Measurements from ENCODE around the gene TOP1.
"Not testable (repeated sequence)": the region's sequence is repeated elsewhere in the genome, so short reads cannot be mapped to it uniquely, and the experiment has no call there.

The TOP1 gene

GRCh38 chr20:41095110-41095969 lies 66.7 kb downstream of the TOP1 start:
- peak; percentile 78 for DNase-seq (ENCODE audit: low spot score)

GRCh38 chr20:41098703-41099250 lies 70.2 kb downstream of the TOP1 start:
- peak; percentile 63 for DNase-seq (ENCODE audit: low spot score)

- DNase-seq (ENCODE audit: low spot score) = no peak
Measured at GRCh38 chr20:41100001-41100480, 71.4 kb downstream of the TOP1 start.

DNA sequence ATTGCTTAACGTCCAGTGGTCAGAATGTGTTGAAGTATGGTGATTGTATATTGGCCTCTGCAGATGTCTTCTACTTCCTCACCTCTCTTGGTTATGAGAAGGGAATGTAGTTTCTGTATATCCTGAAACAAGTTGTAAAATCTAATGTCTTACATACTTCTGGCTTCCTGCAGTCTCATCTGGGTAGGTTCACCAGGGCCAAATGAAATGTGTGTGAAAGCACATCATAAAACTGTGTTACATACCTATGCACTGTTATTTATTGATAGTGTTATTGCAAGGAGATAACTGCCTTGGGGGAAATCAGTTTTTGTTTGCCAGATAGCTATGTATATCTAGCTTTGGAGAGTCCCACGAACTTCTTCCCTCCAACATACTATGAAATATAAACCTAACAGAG lies 73.0 kb downstream of the TOP1 start:
- DNase-seq (ENCODE audit: low spot score) = no peak

DNA sequence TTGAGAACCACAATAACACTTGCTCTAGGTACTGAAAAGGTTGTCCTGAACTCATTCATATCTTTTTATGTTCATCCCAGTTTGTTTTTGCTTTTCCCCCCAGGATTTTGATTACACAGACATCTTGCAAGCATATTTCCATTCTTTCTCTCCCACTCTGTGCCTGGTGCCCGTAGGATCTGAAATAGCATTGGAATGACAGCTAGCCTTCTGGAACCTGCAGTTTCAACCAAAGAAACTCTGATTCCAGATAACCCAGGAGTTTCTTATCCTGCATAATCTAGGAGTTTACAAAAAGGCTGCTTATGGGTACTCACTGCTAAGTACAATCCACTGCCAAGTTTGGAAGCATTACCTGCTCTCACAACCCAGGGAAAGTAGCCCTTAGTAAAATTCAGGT lies 79.9 kb downstream of the TOP1 start:
- DNase-seq (ENCODE audit: low spot score) = no peak

- DNase-seq (ENCODE audit: low spot score) = no peak
Measured at GRCh38 chr20:41110012-41110411, 81.4 kb downstream of the TOP1 start.

GRCh38 chr20:41110930-41111577 lies 82.4 kb downstream of the TOP1 start:
- no peak for DNase-seq (ENCODE audit: low spot score)

GRCh38 chr20:41111578-41111951 lies 82.9 kb downstream of the TOP1 start:
- no peak for DNase-seq (ENCODE audit: low spot score)

DNA sequence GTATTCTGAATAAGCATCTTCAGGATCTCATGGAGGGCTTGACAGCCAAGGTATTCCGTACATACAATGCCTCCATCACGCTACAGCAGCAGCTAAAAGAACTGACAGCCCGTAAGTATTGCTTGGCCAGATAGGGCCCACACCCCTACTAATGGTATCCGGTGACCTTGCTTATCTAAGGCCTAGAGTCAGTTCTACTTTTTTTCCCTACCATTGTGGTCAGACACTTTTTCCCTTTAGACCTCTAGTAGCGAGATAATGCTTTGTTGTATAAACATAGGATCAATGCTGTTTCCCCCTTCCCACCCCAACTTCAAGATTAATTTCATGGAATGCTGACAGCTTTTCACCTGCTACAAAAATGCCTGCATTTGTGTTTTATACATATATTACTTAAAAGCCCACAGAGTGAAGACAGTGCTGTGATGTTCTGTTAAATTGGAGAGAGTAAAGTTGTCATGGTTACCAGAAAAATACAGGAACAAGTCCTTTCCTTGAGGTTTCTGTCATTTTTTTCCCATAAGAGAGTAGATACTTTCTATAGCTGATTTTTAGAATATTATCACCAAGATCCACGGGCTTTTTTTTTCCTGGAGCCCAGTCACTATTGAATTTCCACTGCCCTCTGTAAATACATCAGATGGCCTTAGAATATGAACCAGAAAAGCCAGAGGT lies 87.8 kb downstream of the TOP1 start:
- DNase-seq (ENCODE audit: low spot score) = no peak

- DNase-seq (ENCODE audit: low spot score) = not testable (repeated sequence)
Measured at GRCh38 chr20:41118159-41118558, 89.5 kb downstream of the TOP1 start.

GRCh38 chr20:41118632-41119031 lies 90.0 kb downstream of the TOP1 start:
- DNase-seq (ENCODE audit: low spot score) = no peak

DNA sequence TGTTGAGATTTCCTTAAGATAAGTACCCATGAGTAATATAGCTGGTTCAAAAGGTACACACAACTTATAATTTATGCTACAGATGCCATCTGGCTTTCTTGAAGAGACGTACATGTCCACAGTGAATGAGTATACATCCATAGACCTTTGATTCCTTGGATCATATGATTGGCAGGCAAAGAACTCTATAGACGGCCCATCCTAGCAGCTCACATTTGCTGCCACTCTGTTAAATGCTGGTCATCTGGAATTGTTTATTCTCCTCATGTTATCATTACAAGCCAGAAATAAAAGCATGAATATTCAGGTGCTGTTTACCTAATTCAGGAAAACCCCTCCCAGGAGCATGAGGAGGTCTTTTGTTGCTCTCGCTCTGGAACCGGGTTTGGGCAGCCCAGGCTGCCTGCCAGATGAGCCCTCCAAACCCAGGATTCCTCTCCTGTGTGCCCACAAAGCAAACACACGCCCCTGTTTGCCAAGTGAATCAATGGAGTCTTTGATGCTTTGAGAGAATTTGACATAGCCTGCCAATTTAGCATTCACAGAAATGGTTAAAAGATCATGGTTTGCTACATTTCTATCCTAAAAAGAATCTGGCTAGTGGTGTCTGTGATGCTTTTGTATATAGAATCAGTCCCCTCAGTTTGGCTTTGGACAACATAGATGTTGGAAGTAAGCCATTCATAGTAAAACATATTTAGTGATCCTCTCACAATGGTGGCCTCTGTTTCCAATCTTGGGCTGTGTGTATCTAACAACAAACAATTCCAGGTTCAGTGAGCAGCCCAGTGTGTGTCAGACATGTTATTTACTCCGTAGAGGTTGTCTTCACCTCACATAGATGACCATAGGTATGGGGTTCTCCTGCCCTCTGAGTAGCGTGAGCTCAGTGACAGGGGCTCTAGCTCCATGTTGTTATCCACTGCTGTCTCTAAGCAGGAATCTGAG lies 91.3 kb downstream of the TOP1 start:
- DNase-seq (ENCODE audit: low spot score) = no peak

DNA sequence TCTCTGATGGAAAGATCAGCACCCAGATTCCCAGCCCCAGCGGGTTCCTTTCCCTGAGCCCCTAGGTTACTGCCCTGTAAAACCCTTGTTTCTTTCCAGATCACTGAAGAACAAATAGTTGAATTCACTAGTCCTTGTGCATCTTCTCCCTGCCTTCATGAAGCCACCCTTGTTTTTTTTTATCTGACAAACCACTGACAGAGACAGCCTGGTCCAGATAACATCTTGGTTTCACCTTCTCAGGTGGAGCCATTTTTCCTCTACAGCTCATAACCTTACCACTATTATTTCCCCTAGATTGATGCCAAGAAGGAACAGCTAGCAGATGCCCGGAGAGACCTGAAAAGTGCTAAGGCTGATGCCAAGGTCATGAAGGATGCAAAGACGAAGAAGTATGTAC lies 92.8 kb downstream of the TOP1 start:
- no peak for DNase-seq (ENCODE audit: low spot score)

DNA sequence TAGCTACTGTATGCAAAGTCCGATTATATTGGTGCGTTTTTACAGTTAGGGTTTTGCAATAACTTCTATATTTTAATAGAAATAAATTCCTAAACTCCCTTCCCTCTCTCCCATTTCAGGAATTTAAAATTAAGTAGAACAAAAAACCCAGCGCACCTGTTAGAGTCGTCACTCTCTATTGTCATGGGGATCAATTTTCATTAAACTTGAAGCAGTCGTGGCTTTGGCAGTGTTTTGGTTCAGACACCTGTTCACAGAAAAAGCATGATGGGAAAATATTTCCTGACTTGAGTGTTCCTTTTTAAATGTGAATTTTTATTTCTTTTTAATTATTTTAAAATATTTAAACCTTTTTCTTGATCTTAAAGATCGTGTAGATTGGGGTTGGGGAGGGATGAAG lies 95.0 kb downstream of the TOP1 start:
- DNase-seq (ENCODE audit: low spot score) = no peak

- DNase-seq (ENCODE audit: low spot score) = no peak
Measured at GRCh38 chr20:41124451-41125094, 96.0 kb downstream of the TOP1 start.

- DNase-seq (ENCODE audit: low spot score) = no peak
Measured at GRCh38 chr20:41125530-41126457, 97.2 kb downstream of the TOP1 start.

GRCh38 chr20:41126719-41127118 lies 98.1 kb downstream of the TOP1 start:
- DNase-seq (ENCODE audit: low spot score) = no peak

GRCh38 chr20:41128317-41128716 lies 99.7 kb downstream of the TOP1 start:
- not testable (repeated sequence) for DNase-seq (ENCODE audit: low spot score)

- no peak for DNase-seq (ENCODE audit: low spot score)
Measured at GRCh38 chr20:41131594-41132387, 103.2 kb downstream of the TOP1 start.
